ENCODE measurements around the gene WASF2. TPM values are rescaled to one million over a fixed set of nuclear protein-coding genes. Genes with fewer than 3 reads are reported as not detected.

WASF2 gene
- total RNA-seq, 4 donors from 2014 or later, result 53.7 to 92.8 (median 79.8) TPM

DNA sequence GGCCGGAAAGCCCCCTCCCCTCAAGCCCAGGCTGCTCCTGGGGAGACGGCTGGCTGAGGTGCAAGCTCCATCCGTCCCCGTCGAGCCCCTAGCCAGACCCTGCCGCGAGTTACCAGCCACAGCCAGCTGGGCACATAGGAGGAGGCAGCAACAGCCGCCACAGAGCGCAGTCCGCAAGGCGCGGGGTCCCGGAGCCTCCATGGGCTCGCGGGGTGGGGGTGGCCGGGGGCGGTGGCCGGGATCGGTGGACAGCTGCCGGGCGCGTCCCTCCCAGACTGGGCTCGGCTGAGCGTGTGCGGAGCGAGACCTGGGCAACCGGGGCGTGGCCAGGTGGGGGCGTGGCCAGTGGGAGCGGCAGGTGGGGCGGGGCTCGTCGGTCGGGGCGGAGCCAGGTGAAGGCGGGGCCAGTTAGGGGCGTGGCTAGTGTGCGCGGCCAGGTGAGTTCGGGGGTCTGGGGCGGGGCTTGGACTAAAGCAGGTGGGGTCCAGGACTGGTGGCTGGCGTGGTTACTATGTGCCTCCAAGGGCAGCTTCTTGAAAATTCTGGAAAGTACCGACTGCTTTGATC lies 106.8 kb downstream of the WASF2 start, which contains the start of gene CD164L2:
CD164L2 (minus strand) TSS at position 295 of the 567 bp plus-strand sequence; CDS start at position 201, 94 bp downstream.
- Histone ChIP-seq H3K36me3 (no peaks in the 10 kb centered on the region), H3K4me3 (peak within 1 kb of the TSS; percentile 51 to 64 (median 56)), H3K27me3 (peaks cover 0 to 12% (median 0%) of the 10 kb centered on the region in 4 donors), H3K27ac (peak within 1 kb of the TSS; percentile 78 to 87 (median 84)), H3K4me1 (peaks cover 26 to 56% (median 31%) of the 10 kb centered on the region in 3 donors), H3K9me3 (no peaks in the 10 kb centered on the region)
- 28 to 100% methylated on average over 1 to 5 of the region's 43 CpGs for WGBS, 2 donors
- DNase-seq, result no peak
- TF ChIP-seq, protein P1, sequence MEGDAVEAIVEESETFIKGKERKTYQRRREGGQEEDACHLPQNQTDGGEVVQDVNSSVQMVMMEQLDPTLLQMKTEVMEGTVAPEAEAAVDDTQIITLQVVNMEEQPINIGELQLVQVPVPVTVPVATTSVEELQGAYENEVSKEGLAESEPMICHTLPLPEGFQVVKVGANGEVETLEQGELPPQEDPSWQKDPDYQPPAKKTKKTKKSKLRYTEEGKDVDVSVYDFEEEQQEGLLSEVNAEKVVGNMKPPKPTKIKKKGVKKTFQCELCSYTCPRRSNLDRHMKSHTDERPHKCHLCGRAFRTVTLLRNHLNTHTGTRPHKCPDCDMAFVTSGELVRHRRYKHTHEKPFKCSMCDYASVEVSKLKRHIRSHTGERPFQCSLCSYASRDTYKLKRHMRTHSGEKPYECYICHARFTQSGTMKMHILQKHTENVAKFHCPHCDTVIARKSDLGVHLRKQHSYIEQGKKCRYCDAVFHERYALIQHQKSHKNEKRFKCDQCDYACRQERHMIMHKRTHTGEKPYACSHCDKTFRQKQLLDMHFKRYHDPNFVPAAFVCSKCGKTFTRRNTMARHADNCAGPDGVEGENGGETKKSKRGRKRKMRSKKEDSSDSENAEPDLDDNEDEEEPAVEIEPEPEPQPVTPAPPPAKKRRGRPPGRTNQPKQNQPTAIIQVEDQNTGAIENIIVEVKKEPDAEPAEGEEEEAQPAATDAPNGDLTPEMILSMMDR (IDR thresholded peaks at IDR 0.05), result no peak
- TF ChIP-seq POLR2A (IDR thresholded peaks at IDR 0.05), result peak in 1 of 4 donors; percentile 27
- intact Hi-C loops (cut with DNase I), result no loop called here

DNA sequence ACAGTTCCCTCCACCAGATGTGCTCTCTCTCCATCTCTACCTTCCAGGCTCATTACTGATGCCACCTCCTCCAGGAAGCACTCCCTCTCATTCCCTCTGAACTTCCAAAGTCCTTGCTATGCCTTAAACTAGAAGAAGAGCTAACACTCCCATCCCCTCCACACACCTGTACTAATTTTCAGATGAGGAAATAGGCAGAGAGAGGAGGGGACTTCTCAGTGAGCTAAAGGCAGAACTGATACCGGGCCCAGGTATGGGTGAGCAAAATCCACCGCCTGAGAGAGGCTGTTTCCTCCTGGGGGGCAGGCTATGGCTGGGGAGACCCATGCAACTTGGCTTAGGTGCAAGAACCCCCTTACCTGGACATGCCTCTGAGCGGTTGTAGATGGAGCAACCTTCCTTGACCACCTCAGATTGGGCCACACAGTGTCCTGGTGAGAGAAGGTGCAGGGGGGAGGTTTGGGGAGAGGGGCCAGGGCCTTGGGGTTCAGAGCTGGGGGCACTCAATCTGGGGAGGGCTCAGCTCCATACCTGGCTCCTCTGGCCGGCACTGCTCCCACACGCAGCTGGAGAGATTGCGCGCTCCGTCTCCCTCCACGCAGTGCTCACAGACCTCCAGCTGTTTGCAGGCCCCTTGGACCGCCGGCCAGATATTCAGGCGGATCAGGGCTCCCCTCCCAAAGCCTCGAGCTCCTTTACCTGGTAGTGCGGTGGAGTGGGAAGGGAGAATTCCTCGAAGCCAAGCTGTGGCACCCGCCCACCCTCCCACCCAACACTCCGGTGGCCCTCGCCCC lies 107.8 kb downstream of the WASF2 start:
- H3K9me3 ChIP-seq, result no peaks in the 10 kb centered on the region
- peak overlapping the region; percentile 51 to 64 (median 56) for H3K4me3 ChIP-seq
- no peaks in the 10 kb centered on the region for H3K36me3 ChIP-seq
- 41 to 88% methylated on average over 4 to 7 of the region's 18 CpGs for WGBS, 2 donors
- no peak for TF ChIP-seq POLR2A (IDR thresholded peaks at IDR 0.05)
- TF ChIP-seq, protein P1 (IDR thresholded peaks at IDR 0.05), result no peak
- peaks cover 0 to 12% (median 0%) of the 10 kb centered on the region in 4 donors for H3K27me3 ChIP-seq
- H3K4me1 ChIP-seq, result peaks cover 26 to 66% (median 31%) of the 10 kb centered on the region in 3 donors
- intact Hi-C loops (cut with DNase I), result no loop called here
- H3K27ac ChIP-seq, result peak overlapping the region; percentile 78 to 87 (median 84)
- DNase-seq, result no peak

DNA sequence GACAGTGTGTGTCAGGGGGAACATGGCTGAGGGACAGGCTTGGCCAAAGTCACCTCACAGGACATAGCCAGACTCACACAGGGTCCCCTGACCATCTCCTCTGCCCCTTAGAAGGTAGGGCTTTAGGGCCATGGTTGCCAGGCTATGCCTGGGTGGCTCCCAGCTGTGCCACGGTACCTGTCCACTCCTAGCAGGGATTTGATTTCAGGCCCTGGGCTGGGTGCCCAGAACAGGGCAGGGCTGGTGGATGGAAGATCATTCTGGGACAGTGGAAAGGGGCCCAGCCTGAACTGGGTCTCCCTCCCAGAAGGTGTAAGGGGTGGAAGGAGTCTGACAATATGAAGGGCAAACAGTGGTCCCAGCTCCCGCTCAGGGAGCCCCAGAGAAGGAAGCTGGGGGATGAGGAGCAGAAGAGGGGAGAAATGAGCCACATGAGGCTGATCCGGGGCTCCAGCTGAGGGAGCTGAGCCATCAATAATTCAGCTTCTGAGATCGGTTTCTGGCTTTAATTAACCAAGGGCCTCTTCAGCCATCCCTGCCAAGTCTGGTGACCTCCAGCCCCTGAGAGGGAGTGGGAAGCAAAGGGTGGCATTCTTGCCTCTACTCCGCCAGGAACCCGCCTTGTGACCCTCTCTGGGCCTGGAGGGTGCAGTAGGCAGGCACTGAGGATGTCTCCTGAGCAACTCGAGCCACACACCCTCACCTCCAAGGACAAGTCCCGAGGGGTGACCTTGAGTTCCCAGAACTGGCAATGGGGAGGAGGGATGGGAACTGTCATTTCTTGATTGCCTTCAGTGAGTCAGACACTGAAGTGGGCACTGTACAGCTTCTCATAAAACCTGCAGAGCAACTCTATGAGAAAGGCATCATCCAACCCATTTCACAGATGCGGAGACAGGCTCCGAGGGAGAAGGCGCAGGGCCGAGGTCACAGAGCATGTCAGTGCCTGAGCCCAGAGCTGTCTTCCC lies 108.9 kb downstream of the WASF2 start:
- TF ChIP-seq, protein P1 (IDR thresholded peaks at IDR 0.05), result no peak
- TF ChIP-seq POLR2A (IDR thresholded peaks at IDR 0.05), result peak in 1 of 4 donors; percentile 31
- no peaks in the 10 kb centered on the region for H3K36me3 ChIP-seq
- 42 to 54% methylated on average over 5 to 9 of the region's 12 CpGs for WGBS, 2 donors
- H3K27ac ChIP-seq, result peak overlapping the region; percentile 76 to 85 (median 80)
- H3K4me3 ChIP-seq, result peak overlapping the region in 2 of 4 donors; percentile 51 to 64
- H3K27me3 ChIP-seq, result peaks cover 0 to 12% (median 0%) of the 10 kb centered on the region in 4 donors
- no peaks in the 10 kb centered on the region for H3K9me3 ChIP-seq
- H3K4me1 ChIP-seq, result peaks cover 26 to 70% (median 31%) of the 10 kb centered on the region in 3 donors
- DNase-seq, result no peak
- intact Hi-C loops (cut with DNase I), result no loop called here

DNA sequence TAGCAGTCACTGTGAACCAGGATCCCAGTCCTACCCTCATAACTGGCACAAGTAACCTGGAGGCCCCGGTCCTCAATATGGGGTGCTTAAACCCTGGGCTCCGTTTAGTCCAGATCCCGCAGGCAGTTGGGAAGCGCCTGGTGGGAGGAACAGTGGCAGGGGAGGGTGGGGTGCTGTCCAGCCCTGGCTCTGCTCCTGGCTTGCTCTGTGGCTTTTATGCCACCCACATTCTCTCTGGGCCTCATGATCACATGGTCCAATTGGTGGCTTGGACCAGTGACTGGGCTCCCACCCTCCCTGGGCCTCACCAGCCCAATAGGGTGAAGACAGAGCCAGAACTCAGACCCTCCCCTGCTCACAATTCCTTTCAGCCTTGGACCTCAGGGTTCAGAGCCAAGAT lies 109.7 kb downstream of the WASF2 start:
- H3K9me3 ChIP-seq, result no peaks in the 10 kb centered on the region
- H3K27ac ChIP-seq, result peak overlapping the region; percentile 76 to 85 (median 80)
- no peak for TF ChIP-seq POLR2A (IDR thresholded peaks at IDR 0.05)
- TF ChIP-seq, protein P1 (IDR thresholded peaks at IDR 0.05), result no peak
- intact Hi-C loops (cut with DNase I), result no loop called here
- peaks cover 0 to 12% (median 0%) of the 10 kb centered on the region in 4 donors for H3K27me3 ChIP-seq
- DNase-seq, result no peak
- peaks cover 26 to 70% (median 31%) of the 10 kb centered on the region in 3 donors for H3K4me1 ChIP-seq
- H3K4me3 ChIP-seq, result no peak overlapping the region
- WGBS, 2 donors, result no CpG with 5 or more reads among the region's 4 CpGs
- no peaks in the 10 kb centered on the region for H3K36me3 ChIP-seq

All from esophagus squamous epithelium (tissue), 5 donors.